Fibroblast of lung (primary cell): ENCODE measurements around the gene ACAA1.

ENCODE experiments used
- CTCF ChIP-seq, 2 donors: IDR thresholded peaks in 1 of 2; conservative IDR thresholded peaks in 1 of 2; 1 replicate in 1 of 2; 2 replicates in 1 of 2; pipeline ENCODE4 v1.5.1; 2011 to 2012; ENCODE audit warnings: low read length in 2 of 2, control low read depth in 1 of 2, inconsistent platforms in 1 of 2, low read depth in 1 of 2, mild to moderate bottlenecking in 1 of 2
- EZH2 ChIP-seq: IDR thresholded peaks from 2 replicates; pipeline ENCODE4 v1.5.1; 2012; ENCODE audit warnings: low read length, control low read depth, mild to moderate bottlenecking; ENCODE audit errors: missing control alignments

- TF ChIP-seq EZH2 (no peak), CTCF (conservative IDR thresholded peaks at IDR 0.05 in 1 of 2, IDR thresholded peaks at IDR 0.05 in 1 of 2; ENCODE audit: low read depth in 1 of 2, low read length in 2 of 2) (no peak)
Measured at GRCh38 chr3:38095669-38096483, 41.1 kb downstream of the ACAA1 start.
